Measurements from ENCODE around the gene ADCY9. TPM values are rescaled to one million over a fixed set of nuclear protein-coding genes. Genes with fewer than 3 reads are reported as not detected.

ADCY9 gene
- total RNA-seq, 1 experiment from 2014 or later: 11.5 TPM

- H3K4me1 Mint-ChIP-seq: peaks cover 8% of the 10 kb centered on the region
- no peaks in the 10 kb centered on the region for H3K9me3 Mint-ChIP-seq
- H3K27ac Mint-ChIP-seq: no peak overlapping the region
- peaks cover 9% of the 10 kb centered on the region for H3K27me3 Mint-ChIP-seq (ENCODE audit: low read depth)
- TF ChIP-seq ZNF263 (CRISPR knock-in tag; IDR thresholded peaks at IDR 0.05; ENCODE audit: low read depth) (no peak), HMGA2 (CRISPR knock-in tag; IDR thresholded peaks at IDR 0.05) (no peak), GTF2I (CRISPR knock-in tag; conservative IDR thresholded peaks at IDR 0.05) (no peak), EMX1 (CRISPR knock-in tag; IDR thresholded peaks at IDR 0.05) (no peak), E2F5 (CRISPR knock-in tag; IDR thresholded peaks at IDR 0.05) (no peak), AR (CRISPR knock-in tag; IDR thresholded peaks at IDR 0.05) (no peak)
- no peak for ATAC-seq
- no peaks in the 10 kb centered on the region for H3K36me3 Mint-ChIP-seq
- POLR2A ChIA-PET: no interaction called here
- no peak for DNase-seq (ENCODE audit: low spot score)
- CTCF ChIA-PET: interaction anchor here (0.5 kb wide), 1 partner anchor 58 kb away, joined by 3 read pairs; no protein-coding TSS in a partner anchor
- H3K4me3 Mint-ChIP-seq: no peak overlapping the region
These were observed 129.0 kb downstream of the ADCY9 start for GRCh38 chr16:3987231-3987630.

GRCh38 chr16:3986235-3986544, 130.1 kb downstream of the ADCY9 start:
- DNase-seq (ENCODE audit: low spot score) (no peak), ATAC-seq (no peak)
- ChIA-PET POLR2A (no interaction called here), CTCF (interaction anchor here (0.6 kb wide), 1 partner anchor 22 kb away, joined by 3 read pairs; no protein-coding TSS in a partner anchor)
- Mint-ChIP-seq H3K9me3 (no peaks in the 10 kb centered on the region), H3K4me3 (no peak overlapping the region), H3K4me1 (peaks cover 8% of the 10 kb centered on the region), H3K36me3 (no peaks in the 10 kb centered on the region), H3K27me3 (ENCODE audit: low read depth) (peaks cover 9% of the 10 kb centered on the region), H3K27ac (peak overlapping the region; percentile 42)
- TF ChIP-seq ATF1 (CRISPR knock-in tag; IDR thresholded peaks at IDR 0.05) (no peak), ATF3 (CRISPR knock-in tag; conservative IDR thresholded peaks at IDR 0.05) (no peak), E2F4 (CRISPR knock-in tag; IDR thresholded peaks at IDR 0.05; ENCODE audit: borderline replicate concordance, low read depth) (no peak), PRRX2 (CRISPR knock-in tag; IDR thresholded peaks at IDR 0.05) (no peak), ZNF317 (CRISPR knock-in tag; IDR thresholded peaks at IDR 0.05; ENCODE audit: borderline replicate concordance, low read depth) (no peak), OVOL2 (CRISPR knock-in tag; IDR thresholded peaks at IDR 0.05; ENCODE audit: borderline replicate concordance) (no peak), SMAD3 (CRISPR knock-in tag; IDR thresholded peaks at IDR 0.05; ENCODE audit: borderline replicate concordance) (no peak), EMX1 (CRISPR knock-in tag; IDR thresholded peaks at IDR 0.05) (no peak), CREM (CRISPR knock-in tag; IDR thresholded peaks at IDR 0.05) (no peak), RELA (CRISPR knock-in tag; IDR thresholded peaks at IDR 0.05; ENCODE audit: borderline replicate concordance) (no peak), FOXP1 (CRISPR knock-in tag; IDR thresholded peaks at IDR 0.05; ENCODE audit: borderline replicate concordance) (no peak), NR2C2 (CRISPR knock-in tag; IDR thresholded peaks at IDR 0.05) (no peak), USF1 (CRISPR knock-in tag; IDR thresholded peaks at IDR 0.05) (no peak), ZNF281 (CRISPR knock-in tag; IDR thresholded peaks at IDR 0.05) (no peak)
